Measurements from ENCODE around the gene GNL3L. TPM values are rescaled to one million over a fixed set of nuclear protein-coding genes. Genes with fewer than 3 reads are reported as not detected.
"Not testable (repeated sequence)": the region's sequence is repeated elsewhere in the genome, so short reads cannot be mapped to it uniquely, and the experiment has no call there.

Gene GNL3L
- total and polyA plus RNA-seq, 2 experiments from 2014 or later = 10.3 to 31.5 TPM

GRCh38 chrX:54530357-54530900 lies 410 bp downstream of the GNL3L start:
- Histone ChIP-seq H4K20me1 (ENCODE audit: insufficient read depth, poor library complexity, severe bottlenecking) (no peaks in the 10 kb centered on the region), H3K4me3 (peak overlapping the region; percentile 54), H3K27me3 (no peaks in the 10 kb centered on the region), H3K36me3 (replicated peaks; ENCODE audit: insufficient read depth, low read depth) (no peaks in the 10 kb centered on the region), H3K9me2 (replicated peaks; ENCODE audit: insufficient read depth) (no peaks in the 10 kb centered on the region), H3K4me2 (peak overlapping the region; percentile 74), H3K9me3 (ENCODE audit: low read depth) (no peaks in the 10 kb centered on the region), H3K4me1 (ENCODE audit: insufficient read depth) (peaks cover 13% of the 10 kb centered on the region), H2AFZ (peak overlapping the region; percentile 76), H3K27ac (peak overlapping the region; percentile 83), H3K79me2 (peaks cover 45% of the 10 kb centered on the region)
- no peak for DNase-seq (ENCODE audit: low spot score)
- 29% methylated on average over 22 of the region's 22 CpGs for WGBS (ENCODE audit: low lambda C conversion rate, missing lambda C conversion rate)
- TF ChIP-seq EZH2phosphoT487 (IDR thresholded peaks at IDR 0.05; ENCODE audit: low read depth, severe bottlenecking, unreplicated experiment) (no peak), EZH2 (IDR thresholded peaks at IDR 0.05; ENCODE audit: borderline replicate concordance) (no peak), CTCF (IDR thresholded peaks at IDR 0.05; ENCODE audit: poor library complexity) (no peak)

GRCh38 chrX:54534271-54534670 lies 4.3 kb downstream of the GNL3L start:
- Histone ChIP-seq H3K79me2 (peaks cover 57% of the 10 kb centered on the region), H2AFZ (no peak overlapping the region)

GRCh38 chrX:54540289-54540688 lies 10.3 kb downstream of the GNL3L start:
- Histone ChIP-seq H4K20me1 (ENCODE audit: insufficient read depth, poor library complexity, severe bottlenecking) (no peaks in the 10 kb centered on the region), H3K79me2 (peaks cover 13% of the 10 kb centered on the region), H3K4me2 (no peak overlapping the region), H3K9me3 (ENCODE audit: low read depth) (no peaks in the 10 kb centered on the region), H3K36me3 (replicated peaks; ENCODE audit: insufficient read depth, low read depth) (no peaks in the 10 kb centered on the region), H3K4me3 (no peak overlapping the region), H3K9me2 (replicated peaks; ENCODE audit: insufficient read depth) (no peaks in the 10 kb centered on the region), H2AFZ (no peak overlapping the region), H3K27me3 (no peaks in the 10 kb centered on the region), H3K27ac (no peak overlapping the region), H3K4me1 (ENCODE audit: insufficient read depth) (no peaks in the 10 kb centered on the region)
- TF ChIP-seq EZH2 (IDR thresholded peaks at IDR 0.05; ENCODE audit: borderline replicate concordance) (no peak), EZH2phosphoT487 (IDR thresholded peaks at IDR 0.05; ENCODE audit: low read depth, severe bottlenecking, unreplicated experiment) (no peak), CTCF (IDR thresholded peaks at IDR 0.05; ENCODE audit: poor library complexity) (no peak)
- DNase-seq (ENCODE audit: low spot score) = peak; percentile 38
- WGBS (ENCODE audit: low lambda C conversion rate, missing lambda C conversion rate) = 66% methylated on average over 4 of the region's 4 CpGs

More at GRCh38 chrX:54534271-54534670, 4.3 kb downstream of the GNL3L start:
- Histone ChIP-seq H3K36me3 (replicated peaks; ENCODE audit: insufficient read depth, low read depth) (no peaks in the 10 kb centered on the region), H4K20me1 (ENCODE audit: insufficient read depth, poor library complexity, severe bottlenecking) (no peaks in the 10 kb centered on the region), H3K4me1 (ENCODE audit: insufficient read depth) (peaks cover 9% of the 10 kb centered on the region), H3K4me2 (peak overlapping the region; percentile 5), H3K9me2 (replicated peaks; ENCODE audit: insufficient read depth) (no peaks in the 10 kb centered on the region), H3K27me3 (no peaks in the 10 kb centered on the region), H3K4me3 (no peak overlapping the region), H3K9me3 (ENCODE audit: low read depth) (no peaks in the 10 kb centered on the region), H3K27ac (no peak overlapping the region)
- no peak for DNase-seq (ENCODE audit: low spot score)
- WGBS (ENCODE audit: low lambda C conversion rate, missing lambda C conversion rate) = 73% methylated on average over 4 of the region's 4 CpGs
- no peak for TF ChIP-seq CTCF (IDR thresholded peaks at IDR 0.05; ENCODE audit: poor library complexity)
- no peak for TF ChIP-seq EZH2 (IDR thresholded peaks at IDR 0.05; ENCODE audit: borderline replicate concordance)
- TF ChIP-seq EZH2phosphoT487 (IDR thresholded peaks at IDR 0.05; ENCODE audit: low read depth, severe bottlenecking, unreplicated experiment) = no peak

- H2AFZ ChIP-seq; H3K4me3 ChIP-seq; H3K9me3 ChIP-seq (ENCODE audit: low read depth); H3K79me2 ChIP-seq; H3K27ac ChIP-seq; H4K20me1 ChIP-seq (ENCODE audit: insufficient read depth, poor library complexity, severe bottlenecking); H3K4me1 ChIP-seq (ENCODE audit: insufficient read depth); H3K9me2 ChIP-seq (replicated peaks; ENCODE audit: insufficient read depth); H3K36me3 ChIP-seq (replicated peaks; ENCODE audit: insufficient read depth, low read depth); DNase-seq (ENCODE audit: low spot score); H3K4me2 ChIP-seq; H3K27me3 ChIP-seq: not testable (repeated sequence)
- 82% methylated on average over 4 of the region's 4 CpGs for WGBS (ENCODE audit: low lambda C conversion rate, missing lambda C conversion rate)
Observed at GRCh38 chrX:54542239-54542638, 12.2 kb downstream of the GNL3L start.

Measured in hepatocyte (in vitro differentiated cells).